HepG2 (cell line): ENCODE measurements around the gene SLC36A3. TPM values are rescaled to one million over a fixed set of nuclear protein-coding genes. Genes with fewer than 3 reads are reported as not detected.

Experiments
- CEBPG ChIP-seq: IDR thresholded peaks from 2 replicates; pipeline ENCODE4 v1.6.1; 2016
- DRAP1 ChIP-seq: IDR thresholded peaks from 2 replicates; pipeline ENCODE4 v1.6.1; 2016; ENCODE audit warnings: missing genetic modification reagents, missing compliant biosample characterization
- HHEX ChIP-seq: IDR thresholded peaks from 2 replicates; pipeline ENCODE4 v1.6.1; 2016; ENCODE audit warnings: control low read depth
- KAT7 ChIP-seq: IDR thresholded peaks from 2 replicates; pipeline ENCODE4 v1.6.1; 2018; ENCODE audit warnings: borderline replicate concordance, missing compliant biosample characterization
- KDM4B ChIP-seq: sonication (generic); formaldehyde crosslinking; IDR thresholded peaks from 2 replicates; pipeline ENCODE4 v1.4.0; 2020; ENCODE audit warnings: missing genetic modification reagents
- MIXL1 ChIP-seq: IDR thresholded peaks from 2 replicates; pipeline ENCODE4 v1.6.1; 2016
- NFE2L2 ChIP-seq: fragments of 150-350 bp; IDR thresholded peaks from 2 replicates; pipeline ENCODE4 v1.6.1; 2014; ENCODE audit warnings: low read length
- NR2F1 ChIP-seq, 2 experiments: fragments of 450-650 bp in 1 of 2; formaldehyde crosslinking in 1 of 2; IDR thresholded peaks; 2 replicates each; pipeline versions ENCODE4 v1.5.0 to v1.6.1; 2016 to 2020; ENCODE audit warnings: mild to moderate bottlenecking in 1 of 2, missing compliant biosample characterization in 1 of 2, missing genetic modification reagents in 1 of 2, moderate library complexity in 1 of 2
- PHF20 ChIP-seq: sonication (generic); formaldehyde crosslinking; IDR thresholded peaks from 2 replicates; pipeline ENCODE4 v1.5.0; 2020; ENCODE audit warnings: mild to moderate bottlenecking, missing genetic modification reagents
- RAD21 ChIP-seq: fragments of 450-650 bp; formaldehyde crosslinking; IDR thresholded peaks from 2 replicates; pipeline ENCODE4 v1.5.0; 2020; ENCODE audit warnings: mild to moderate bottlenecking
- SIN3A ChIP-seq: IDR thresholded peaks from 2 replicates; pipeline ENCODE4 v1.6.1; 2011; ENCODE audit warnings: low read depth, mild to moderate bottlenecking, control low read depth, low read length, borderline replicate concordance
- TARDBP ChIP-seq: sonication (generic); formaldehyde crosslinking; IDR thresholded peaks from 2 replicates; pipeline ENCODE4 v1.8.0; 2022; ENCODE audit warnings: mild to moderate bottlenecking, missing genetic modification reagents
- U2AF2 ChIP-seq: fragments of 200-400 bp; formaldehyde crosslinking; IDR thresholded peaks from 2 replicates; pipeline ENCODE4 v1.6.1; 2017; ENCODE audit warnings: low read depth, mild to moderate bottlenecking, low read length
- ZBTB2 ChIP-seq: sonication (generic); formaldehyde crosslinking; IDR thresholded peaks from 2 replicates; pipeline ENCODE4 v1.8.0; 2022; ENCODE audit warnings: low read depth, missing genetic modification reagents
- ZIK1 ChIP-seq: sonication (generic); formaldehyde crosslinking; IDR thresholded peaks from 2 replicates; pipeline ENCODE4 v1.5.0; 2020; ENCODE audit warnings: mild to moderate bottlenecking, low read depth, missing genetic modification reagents, borderline replicate concordance
- ZNF24 ChIP-seq: fragments of 450-650 bp; IDR thresholded peaks from 2 replicates; pipeline ENCODE4 v1.6.1; 2017; ENCODE audit warnings: antibody characterized with exemption, mild to moderate bottlenecking
- ZNF329 ChIP-seq: sonication (generic); formaldehyde crosslinking; IDR thresholded peaks from 2 replicates; pipeline ENCODE4 v1.9.0; 2021; ENCODE audit warnings: low read depth, mild to moderate bottlenecking, missing genetic modification reagents
- ZNF615 ChIP-seq: sonication (generic); formaldehyde crosslinking; IDR thresholded peaks from 2 replicates; pipeline ENCODE4 v1.5.0; 2020; ENCODE audit warnings: mild to moderate bottlenecking, missing genetic modification reagents, borderline replicate concordance
- ZNF619 ChIP-seq: sonication (generic); formaldehyde crosslinking; IDR thresholded peaks from 2 replicates; pipeline ENCODE4 v1.4.0; 2020; ENCODE audit warnings: mild to moderate bottlenecking, missing genetic modification reagents
- ZNF782 ChIP-seq: sonication (generic); formaldehyde crosslinking; IDR thresholded peaks from 2 replicates; pipeline ENCODE4 v1.4.0; 2020; ENCODE audit warnings: missing genetic modification reagents, mild to moderate bottlenecking, borderline replicate concordance
- polyA plus RNA-seq, 8 experiments: library from polyadenylated mRNA; depleted of rRNA in 3 of 8; stranded (reverse) in 7 of 8; unstranded in 1 of 8; fragments of >200 nt; fragmentation: Illumina TruSeq in 4 of 8; extraction: Trizol in 4 of 8; gene quantifications; 2 replicates each; pipeline versions ENCODE4 v1.2.1 to v1.2.3, GENCODE V29; 2011 to 2016; ENCODE audit warnings: low read depth in 4 of 8, missing spikeins in 1 of 8, mixed read lengths in 1 of 8; ENCODE audit not compliant: insufficient read depth in 1 of 8
- total RNA-seq, 5 experiments: library from RNA; depleted of rRNA; stranded (reverse); fragments of >200 nt; fragmentation: Illumina TruSeq; extraction: Trizol; gene quantifications; 2 replicates each; pipeline ENCODE4 v1.2.3, GENCODE V29; 2016; ENCODE audit warnings: low read depth in 1 of 5
- TF ChIP-seq, protein P1 (sequence below): sonication (generic); formaldehyde crosslinking; IDR thresholded peaks from 2 replicates; pipeline ENCODE4 v1.5.0; 2020; ENCODE audit warnings: mild to moderate bottlenecking, missing genetic modification reagents, moderate library complexity
- TF ChIP-seq, protein P2 (sequence below): sonication (generic); formaldehyde crosslinking; conservative IDR thresholded peaks from 2 replicates; pipeline ENCODE4 v1.4.0; 2020; ENCODE audit warnings: missing genetic modification reagents
- TF ChIP-seq, protein P3 (sequence below): sonication (generic); formaldehyde crosslinking; IDR thresholded peaks from 2 replicates; pipeline ENCODE4 v1.5.0; 2020; ENCODE audit warnings: missing genetic modification reagents
- TF ChIP-seq, protein P4 (sequence below): sonication (generic); formaldehyde crosslinking; IDR thresholded peaks from 2 replicates; pipeline ENCODE4 v1.4.0; 2020; ENCODE audit warnings: mild to moderate bottlenecking, missing genetic modification reagents

Gene SLC36A3
- total and polyA plus RNA-seq, 2 of the 13 experiments (the other 11 are each of a cell fraction or from before 2014, with no cell fraction given): not detected

- TF ChIP-seq, protein P1, sequence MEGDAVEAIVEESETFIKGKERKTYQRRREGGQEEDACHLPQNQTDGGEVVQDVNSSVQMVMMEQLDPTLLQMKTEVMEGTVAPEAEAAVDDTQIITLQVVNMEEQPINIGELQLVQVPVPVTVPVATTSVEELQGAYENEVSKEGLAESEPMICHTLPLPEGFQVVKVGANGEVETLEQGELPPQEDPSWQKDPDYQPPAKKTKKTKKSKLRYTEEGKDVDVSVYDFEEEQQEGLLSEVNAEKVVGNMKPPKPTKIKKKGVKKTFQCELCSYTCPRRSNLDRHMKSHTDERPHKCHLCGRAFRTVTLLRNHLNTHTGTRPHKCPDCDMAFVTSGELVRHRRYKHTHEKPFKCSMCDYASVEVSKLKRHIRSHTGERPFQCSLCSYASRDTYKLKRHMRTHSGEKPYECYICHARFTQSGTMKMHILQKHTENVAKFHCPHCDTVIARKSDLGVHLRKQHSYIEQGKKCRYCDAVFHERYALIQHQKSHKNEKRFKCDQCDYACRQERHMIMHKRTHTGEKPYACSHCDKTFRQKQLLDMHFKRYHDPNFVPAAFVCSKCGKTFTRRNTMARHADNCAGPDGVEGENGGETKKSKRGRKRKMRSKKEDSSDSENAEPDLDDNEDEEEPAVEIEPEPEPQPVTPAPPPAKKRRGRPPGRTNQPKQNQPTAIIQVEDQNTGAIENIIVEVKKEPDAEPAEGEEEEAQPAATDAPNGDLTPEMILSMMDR (CRISPR knock-in tag): peak; percentile 35
- TF ChIP-seq, protein P2, sequence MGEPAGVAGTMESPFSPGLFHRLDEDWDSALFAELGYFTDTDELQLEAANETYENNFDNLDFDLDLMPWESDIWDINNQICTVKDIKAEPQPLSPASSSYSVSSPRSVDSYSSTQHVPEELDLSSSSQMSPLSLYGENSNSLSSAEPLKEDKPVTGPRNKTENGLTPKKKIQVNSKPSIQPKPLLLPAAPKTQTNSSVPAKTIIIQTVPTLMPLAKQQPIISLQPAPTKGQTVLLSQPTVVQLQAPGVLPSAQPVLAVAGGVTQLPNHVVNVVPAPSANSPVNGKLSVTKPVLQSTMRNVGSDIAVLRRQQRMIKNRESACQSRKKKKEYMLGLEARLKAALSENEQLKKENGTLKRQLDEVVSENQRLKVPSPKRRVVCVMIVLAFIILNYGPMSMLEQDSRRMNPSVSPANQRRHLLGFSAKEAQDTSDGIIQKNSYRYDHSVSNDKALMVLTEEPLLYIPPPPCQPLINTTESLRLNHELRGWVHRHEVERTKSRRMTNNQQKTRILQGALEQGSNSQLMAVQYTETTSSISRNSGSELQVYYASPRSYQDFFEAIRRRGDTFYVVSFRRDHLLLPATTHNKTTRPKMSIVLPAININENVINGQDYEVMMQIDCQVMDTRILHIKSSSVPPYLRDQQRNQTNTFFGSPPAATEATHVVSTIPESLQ (CRISPR knock-in tag): no peak
- TF ChIP-seq RAD21 (CRISPR knock-in tag): no peak
- peak; percentile 72 for TF ChIP-seq CEBPG (CRISPR knock-in tag)
- TF ChIP-seq, protein P3, sequence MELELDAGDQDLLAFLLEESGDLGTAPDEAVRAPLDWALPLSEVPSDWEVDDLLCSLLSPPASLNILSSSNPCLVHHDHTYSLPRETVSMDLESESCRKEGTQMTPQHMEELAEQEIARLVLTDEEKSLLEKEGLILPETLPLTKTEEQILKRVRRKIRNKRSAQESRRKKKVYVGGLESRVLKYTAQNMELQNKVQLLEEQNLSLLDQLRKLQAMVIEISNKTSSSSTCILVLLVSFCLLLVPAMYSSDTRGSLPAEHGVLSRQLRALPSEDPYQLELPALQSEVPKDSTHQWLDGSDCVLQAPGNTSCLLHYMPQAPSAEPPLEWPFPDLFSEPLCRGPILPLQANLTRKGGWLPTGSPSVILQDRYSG: no peak
- TF ChIP-seq KDM4B (CRISPR knock-in tag): no peak
- TF ChIP-seq PHF20 (CRISPR knock-in tag): no peak
- TF ChIP-seq TARDBP (CRISPR knock-in tag): peak; percentile 34; the same call in 1 of the 2 replicates
- no peak for TF ChIP-seq KAT7 (CRISPR knock-in tag)
- TF ChIP-seq, protein P4, sequence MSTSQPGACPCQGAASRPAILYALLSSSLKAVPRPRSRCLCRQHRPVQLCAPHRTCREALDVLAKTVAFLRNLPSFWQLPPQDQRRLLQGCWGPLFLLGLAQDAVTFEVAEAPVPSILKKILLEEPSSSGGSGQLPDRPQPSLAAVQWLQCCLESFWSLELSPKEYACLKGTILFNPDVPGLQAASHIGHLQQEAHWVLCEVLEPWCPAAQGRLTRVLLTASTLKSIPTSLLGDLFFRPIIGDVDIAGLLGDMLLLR (CRISPR knock-in tag): no peak
- TF ChIP-seq ZNF329 (CRISPR knock-in tag): no peak
- 0 out of 4 replicates have a peak, but pooled peaks of 1 of the 2 experiments have one; percentile 7 for TF ChIP-seq NR2F1 (CRISPR knock-in tag; IDR thresholded peaks at IDR 0.05)
- TF ChIP-seq U2AF2: no peak
- TF ChIP-seq DRAP1 (CRISPR knock-in tag): no peak
- TF ChIP-seq ZNF24: no peak
- no peak for TF ChIP-seq ZNF782 (CRISPR knock-in tag)
- TF ChIP-seq HHEX (CRISPR knock-in tag): no peak
- TF ChIP-seq NFE2L2: no peak
- 0 out of 2 replicates have a peak, but pooled peaks have one; percentile 33 for TF ChIP-seq ZNF619 (CRISPR knock-in tag)
- TF ChIP-seq ZIK1 (CRISPR knock-in tag): no peak
- TF ChIP-seq SIN3A: 0 out of 2 replicates have a peak, but pooled peaks have one; percentile 49
- no peak for TF ChIP-seq ZNF615
- no peak for TF ChIP-seq ZBTB2 (CRISPR knock-in tag)
- peak; percentile 25; the same call in 1 of the 2 replicates for TF ChIP-seq MIXL1 (CRISPR knock-in tag)
These were observed 68.9 kb downstream of the SLC36A3 start (continued) for GRCh38 chr5:151234476-151235238.
